Retinal pigment epithelial cell (primary cell): Measurements from ENCODE around the gene LHX2.

ENCODE experiments used
- DNase-seq: peaks from one replicate; pipeline ENCODE4 v3.0.0-alpha.2; 2010; ENCODE audit warnings: low read depth
- H3K4me3 ChIP-seq: 2 replicates; pipeline ENCODE4 v1.5.1; 2011; ENCODE audit warnings: mild to moderate bottlenecking, low read length, control low read depth, moderate library complexity
- CTCF ChIP-seq: conservative IDR thresholded peaks from 2 replicates; pipeline ENCODE4 v1.5.1; 2011; ENCODE audit warnings: low read depth, low read length, control low read depth, inconsistent platforms

Gene LHX2

GRCh38 chr9:124011460-124012301, at the start of gene LHX2:
Gene LHX2 (plus strand): TSS chr9:124011768. CDS start chr9:124012349, 581 bp downstream.
- DNase-seq, result peak; percentile 89
- peak within 1 kb of the TSS; percentile 97 for H3K4me3 ChIP-seq
- TF ChIP-seq CTCF, result peak; percentile 28

- H3K4me3 ChIP-seq, result no peak overlapping the region
Observed at GRCh38 chr9:123964761-123965160, 46.8 kb upstream of the LHX2 start.

GRCh38 chr9:123965801-123966686, 45.5 kb upstream of the LHX2 start:
- no peak for TF ChIP-seq CTCF
- DNase-seq, result no peak
- no peak overlapping the region for H3K4me3 ChIP-seq

More at GRCh38 chr9:123964761-123965160, 46.8 kb upstream of the LHX2 start:
- TF ChIP-seq CTCF, result no peak
- no peak for DNase-seq

- H3K4me3 ChIP-seq, result no peak overlapping the region
- no peak for DNase-seq
- TF ChIP-seq CTCF, result no peak
Observed at GRCh38 chr9:123967323-123967722, 44.2 kb upstream of the LHX2 start.

- no peak overlapping the region for H3K4me3 ChIP-seq
- no peak for DNase-seq
- TF ChIP-seq CTCF, result no peak
Observed at GRCh38 chr9:123972618-123973017, 39.0 kb upstream of the LHX2 start.

GRCh38 chr9:123973590-123974223, 37.9 kb upstream of the LHX2 start:
- TF ChIP-seq CTCF, result no peak
- H3K4me3 ChIP-seq, result no peak overlapping the region
- no peak for DNase-seq
